ENCODE results near the gene SFXN2. TPM values are rescaled to one million over a fixed set of nuclear protein-coding genes. Genes with fewer than 3 reads are reported as not detected.

SFXN2 gene
- total RNA-seq, 4 donors from 2014 or later, result 2.6 to 8.1 (median 4.4) TPM

DNA sequence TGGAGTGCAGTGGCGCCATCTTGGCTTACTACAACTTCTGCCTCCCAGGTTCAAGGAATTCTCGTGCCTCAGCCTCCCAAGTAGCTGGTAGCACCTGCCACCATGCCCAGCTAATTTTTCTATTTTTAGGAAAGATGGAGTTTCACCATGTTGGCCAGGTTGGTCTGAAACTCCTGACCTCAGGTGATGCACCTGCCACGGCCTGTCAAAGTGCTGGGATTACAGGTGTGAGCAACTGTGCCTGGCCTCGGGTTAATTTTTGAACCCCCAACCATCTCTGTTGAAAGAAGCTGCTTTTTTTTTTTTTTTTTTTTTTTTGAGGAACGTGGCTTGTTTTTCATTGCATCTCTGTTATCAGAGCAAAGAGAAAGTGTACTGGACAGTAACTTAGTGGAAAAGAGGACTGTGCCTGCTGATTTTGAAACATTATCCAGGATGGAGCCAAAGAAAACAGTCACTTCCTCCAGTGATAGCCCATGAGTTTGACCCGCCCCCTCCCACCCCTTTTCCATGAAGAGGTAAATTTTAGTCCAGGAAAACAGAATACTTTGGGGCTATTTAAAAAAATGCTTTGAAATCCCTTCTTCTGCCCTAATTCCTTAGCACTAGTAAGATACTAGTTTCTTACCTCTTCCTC, 67.6 kb downstream of the SFXN2 start:
- TF ChIP-seq, protein P1, sequence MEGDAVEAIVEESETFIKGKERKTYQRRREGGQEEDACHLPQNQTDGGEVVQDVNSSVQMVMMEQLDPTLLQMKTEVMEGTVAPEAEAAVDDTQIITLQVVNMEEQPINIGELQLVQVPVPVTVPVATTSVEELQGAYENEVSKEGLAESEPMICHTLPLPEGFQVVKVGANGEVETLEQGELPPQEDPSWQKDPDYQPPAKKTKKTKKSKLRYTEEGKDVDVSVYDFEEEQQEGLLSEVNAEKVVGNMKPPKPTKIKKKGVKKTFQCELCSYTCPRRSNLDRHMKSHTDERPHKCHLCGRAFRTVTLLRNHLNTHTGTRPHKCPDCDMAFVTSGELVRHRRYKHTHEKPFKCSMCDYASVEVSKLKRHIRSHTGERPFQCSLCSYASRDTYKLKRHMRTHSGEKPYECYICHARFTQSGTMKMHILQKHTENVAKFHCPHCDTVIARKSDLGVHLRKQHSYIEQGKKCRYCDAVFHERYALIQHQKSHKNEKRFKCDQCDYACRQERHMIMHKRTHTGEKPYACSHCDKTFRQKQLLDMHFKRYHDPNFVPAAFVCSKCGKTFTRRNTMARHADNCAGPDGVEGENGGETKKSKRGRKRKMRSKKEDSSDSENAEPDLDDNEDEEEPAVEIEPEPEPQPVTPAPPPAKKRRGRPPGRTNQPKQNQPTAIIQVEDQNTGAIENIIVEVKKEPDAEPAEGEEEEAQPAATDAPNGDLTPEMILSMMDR (IDR thresholded peaks at IDR 0.05; ENCODE audit: low read depth), result no peak

GRCh38 chr10:102782673-102783551, 68.5 kb downstream of the SFXN2 start:
- TF ChIP-seq, protein P1 (IDR thresholded peaks at IDR 0.05; ENCODE audit: low read depth), result no peak

DNA sequence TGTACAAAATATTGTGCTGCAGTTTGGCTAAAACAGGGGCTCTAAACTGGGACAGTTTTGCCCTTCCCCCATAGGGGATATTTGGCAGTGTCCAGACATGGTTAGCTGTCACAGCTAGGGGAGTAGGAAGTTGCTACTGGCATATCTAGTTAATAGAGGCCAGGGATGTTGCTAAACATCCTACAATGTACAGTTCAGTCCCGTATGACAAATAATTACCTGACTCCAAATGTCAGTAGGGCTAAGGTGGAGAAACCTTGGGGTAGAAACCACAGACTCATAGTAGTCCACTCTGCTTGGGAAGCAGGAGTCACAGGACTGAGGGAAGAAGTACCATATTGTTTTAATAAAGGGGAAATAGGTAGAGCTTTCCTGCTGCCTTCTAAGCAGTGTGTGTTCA, 69.1 kb downstream of the SFXN2 start:
- TF ChIP-seq, protein P1 (IDR thresholded peaks at IDR 0.05; ENCODE audit: low read depth), result no peak

DNA sequence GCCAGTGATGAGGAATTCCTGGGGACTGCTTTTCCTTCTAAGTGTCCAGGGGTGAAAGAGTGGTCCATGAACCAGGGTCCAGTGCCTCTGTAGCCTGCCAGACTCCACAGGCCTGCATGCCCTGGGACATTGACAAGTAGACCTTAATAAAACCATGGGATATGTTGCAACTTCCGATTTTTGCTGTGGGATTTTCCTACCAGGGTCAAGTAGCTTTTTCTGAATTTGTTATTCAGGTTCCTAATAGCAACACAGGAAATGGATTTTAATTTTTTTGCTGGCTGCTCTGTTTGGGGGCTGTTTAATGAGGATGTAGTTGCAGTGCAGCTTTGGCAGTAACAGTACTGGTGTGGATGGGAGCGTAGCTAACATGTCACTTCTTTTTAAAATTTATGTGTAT, 71.4 kb downstream of the SFXN2 start:
- TF ChIP-seq, protein P1 (IDR thresholded peaks at IDR 0.05; ENCODE audit: low read depth), result no peak

DNA sequence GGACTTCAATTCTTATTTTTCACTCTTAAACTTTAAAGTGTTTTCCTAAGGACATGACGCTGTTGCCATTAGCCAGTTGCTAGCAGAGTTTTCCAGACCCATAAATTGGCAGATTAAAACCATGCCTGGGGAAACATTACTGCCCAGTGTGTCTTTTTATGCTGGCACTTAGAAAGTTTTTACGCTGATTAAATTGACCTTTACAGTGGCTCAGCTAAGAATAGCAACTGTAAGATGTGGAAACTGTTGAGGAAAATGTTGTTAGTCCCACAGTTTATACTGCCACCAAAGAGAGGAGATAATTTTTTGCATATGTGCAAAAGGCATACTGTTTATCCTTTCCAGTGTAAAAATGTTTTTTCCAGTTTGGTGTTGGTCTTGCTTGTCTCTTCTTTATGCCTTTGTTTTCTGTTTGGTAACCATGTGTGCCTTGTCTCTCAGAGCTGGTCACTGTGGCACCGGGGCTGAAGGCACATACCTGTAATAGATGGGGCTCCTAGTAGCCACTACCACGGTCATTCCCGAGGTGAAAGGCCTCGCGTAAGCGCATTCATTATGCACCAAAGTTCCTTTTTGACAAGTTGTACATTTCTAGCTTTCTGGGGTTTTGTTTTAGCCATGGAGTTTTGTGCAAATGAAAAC, 77.4 kb downstream of the SFXN2 start:
- TF ChIP-seq, protein P1 (IDR thresholded peaks at IDR 0.05; ENCODE audit: low read depth), result no peak

Other genes with a start within 250 kb of the SFXN2 start
- gene ACTR1A, start 211.9 kb upstream of the SFXN2 start, total RNA-seq, result 100 to 1,000 TPM in 1 of 4 donors, 10 to 100 TPM in 3; 86.0 to 147 (median 88.3) TPM
- gene SUFU, start 210.7 kb upstream of the SFXN2 start, total RNA-seq, result 10 to 100 TPM in 1 of 4 donors, 1 to 10 TPM in 3; 5.5 to 13.3 (median 8.2) TPM
- 100 to 1,000 TPM in 2 of 4 donors, 10 to 100 TPM in 2; 76.3 to 261 (median 111) TPM for gene TRIM8, start 70.2 kb upstream of the SFXN2 start, total RNA-seq
- 1 to 10 TPM; 3.7 to 6.5 (median 5.7) TPM for gene ARL3, start 239 bp upstream of the SFXN2 start, total RNA-seq
- gene WBP1L, start 29.3 kb downstream of the SFXN2 start, total RNA-seq, result 100 to 1,000 TPM in 3 of 4 donors, 10 to 100 TPM in 1; 92.8 to 185 (median 154) TPM
- not detected for gene CYP17A1, start 122.8 kb downstream of the SFXN2 start, total RNA-seq
- 10 to 100 TPM; 36.7 to 64.4 (median 50.7) TPM for gene BORCS7, start 139.6 kb downstream of the SFXN2 start, total RNA-seq
- gene AS3MT, start 154.8 kb downstream of the SFXN2 start, total RNA-seq, result 1 to 10 TPM in 3 of 4 donors, not detected in 1; 2.2 to 4.0 (median 2.6) TPM
- 1 to 10 TPM; 3.3 to 9.6 (median 5.1) TPM for gene CNNM2, start 203.7 kb downstream of the SFXN2 start, total RNA-seq

Data from subcutaneous adipose tissue (tissue), 4 donors.